Endothelial cell of umbilical vein (primary cell): Measurements from ENCODE around the gene CMTM7.

ENCODE experiments used
- EZH2 ChIP-seq: IDR thresholded peaks from 2 replicates; pipeline ENCODE4 v1.6.1; 2012; ENCODE audit warnings: borderline replicate concordance, low read depth, mild to moderate bottlenecking, moderate library complexity, low read length, inconsistent platforms; ENCODE audit not compliant: severe bottlenecking
- MYC ChIP-seq: IDR thresholded peaks from one replicate; pipeline ENCODE4 v1.6.1; 2011; ENCODE audit warnings: mild to moderate bottlenecking, low read depth, low read length
- POLR2AphosphoS5 ChIP-seq: IDR thresholded peaks from 2 replicates; pipeline ENCODE4 v1.6.1; 2012; ENCODE audit warnings: low read depth, mild to moderate bottlenecking, control low read depth, low read length, moderate library complexity; ENCODE audit not compliant: insufficient read depth
- TF ChIP-seq, protein P1 (sequence below), 2 donors: IDR thresholded peaks; 1 replicate in 1 of 2; 2 replicates in 1 of 2; pipeline ENCODE4 v1.5.1; 2011; ENCODE audit warnings: low read length in 2 of 2, mild to moderate bottlenecking in 2 of 2, moderate library complexity in 2 of 2, control low read depth in 1 of 2, inconsistent platforms in 1 of 2, low read depth in 1 of 2; ENCODE audit not compliant: insufficient read depth in 1 of 2; ENCODE audit errors: extremely low read depth in 1 of 2

DNA sequence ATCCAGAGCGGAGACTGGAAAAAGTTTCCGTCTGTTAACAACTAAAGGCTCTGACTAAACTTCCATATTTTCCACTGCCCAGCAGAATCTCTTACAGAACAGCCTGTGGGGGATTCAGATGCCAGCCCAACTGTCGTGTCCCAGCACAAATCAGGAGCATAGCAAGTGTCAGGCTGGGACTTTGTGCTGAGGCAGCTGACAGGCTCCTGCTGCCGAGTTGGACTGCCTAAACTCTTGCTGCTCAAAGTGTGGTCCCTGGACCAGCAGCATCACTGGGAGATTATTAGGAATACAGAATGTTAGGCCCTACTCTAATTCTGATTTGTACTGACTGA lies 31.2 kb upstream of the CMTM7 start:
- TF ChIP-seq, protein P1, sequence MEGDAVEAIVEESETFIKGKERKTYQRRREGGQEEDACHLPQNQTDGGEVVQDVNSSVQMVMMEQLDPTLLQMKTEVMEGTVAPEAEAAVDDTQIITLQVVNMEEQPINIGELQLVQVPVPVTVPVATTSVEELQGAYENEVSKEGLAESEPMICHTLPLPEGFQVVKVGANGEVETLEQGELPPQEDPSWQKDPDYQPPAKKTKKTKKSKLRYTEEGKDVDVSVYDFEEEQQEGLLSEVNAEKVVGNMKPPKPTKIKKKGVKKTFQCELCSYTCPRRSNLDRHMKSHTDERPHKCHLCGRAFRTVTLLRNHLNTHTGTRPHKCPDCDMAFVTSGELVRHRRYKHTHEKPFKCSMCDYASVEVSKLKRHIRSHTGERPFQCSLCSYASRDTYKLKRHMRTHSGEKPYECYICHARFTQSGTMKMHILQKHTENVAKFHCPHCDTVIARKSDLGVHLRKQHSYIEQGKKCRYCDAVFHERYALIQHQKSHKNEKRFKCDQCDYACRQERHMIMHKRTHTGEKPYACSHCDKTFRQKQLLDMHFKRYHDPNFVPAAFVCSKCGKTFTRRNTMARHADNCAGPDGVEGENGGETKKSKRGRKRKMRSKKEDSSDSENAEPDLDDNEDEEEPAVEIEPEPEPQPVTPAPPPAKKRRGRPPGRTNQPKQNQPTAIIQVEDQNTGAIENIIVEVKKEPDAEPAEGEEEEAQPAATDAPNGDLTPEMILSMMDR (IDR thresholded peaks at IDR 0.05; ENCODE audit: extremely low read depth in 1 of 2, insufficient read depth in 1 of 2, low read depth in 1 of 2, low read length in 2 of 2), result no peak
- no peak for TF ChIP-seq POLR2AphosphoS5
- TF ChIP-seq EZH2, result no peak
- no peak for TF ChIP-seq MYC
